A549 (cell line): ENCODE data around the gene CLCF1. TPM values are rescaled to one million over a fixed set of nuclear protein-coding genes. Genes with fewer than 3 reads are reported as not detected.

Experiments used
- ATAC-seq, 2 experiments: fragments of 200-7000 bp in 1 of 2; fragments of >200 bp in 1 of 2; cut with Nextera tagmentation in 1 of 2; cut with Tn5 transposase in 1 of 2; 3 replicates each; pipeline versions ENCODE4 v1.8.0 to v1.9.1; 2018 to 2020; ENCODE audit warnings: mild to moderate bottlenecking in 1 of 2, moderate library complexity in 1 of 2
- CTCF ChIA-PET: fragments of 300-600 bp; sonication (Branson Sonifier 250); formaldehyde crosslinking; extraction: SDS; loops from one replicate; lab custom pipeline; 2021; ENCODE audit warnings: antibody characterized with exemption, inconsistent platforms; lab: Yijun Ruan, JAX
- POLR2A ChIA-PET: fragments of 350-600 bp; formaldehyde crosslinking; extraction: SDS; loops from one replicate; lab custom pipeline; 2021; ENCODE audit warnings: antibody characterized with exemption, inconsistent platforms; lab: Yijun Ruan, JAX
- DNase-seq, 2 experiments: peaks; one replicate each; pipeline versions ENCODE4 v3.0.0 to v3.0.0-alpha.2; 2011 to 2016; ENCODE audit warnings: low read depth in 1 of 2, low spot score in 1 of 2
- FAIRE-seq: peaks from 2 replicates; lab custom pipeline; 2011; peaks lifted over from hg19 to GRCh38; lab: Jason Lieb, UNC
- H3K27ac ChIP-seq, 2 experiments: fragments of >200 bp; sonication (Bioruptor Twin); formaldehyde crosslinking; 3 replicates each; pipeline ENCODE4 v1.5.1; 2016 to 2017
- H3K4me1 ChIP-seq: fragments of >200 bp; sonication (Bioruptor Twin); formaldehyde crosslinking; 3 replicates; pipeline ENCODE4 v1.6.1; 2016
- H3K4me2 ChIP-seq: fragments of >200 bp; sonication (Bioruptor Twin); formaldehyde crosslinking; 3 replicates; pipeline ENCODE4 v1.6.1; 2016
- H3K4me3 ChIP-seq: fragments of >200 bp; sonication (Bioruptor Twin); formaldehyde crosslinking; 3 replicates; pipeline ENCODE4 v1.5.1; 2016
- H3K9me3 ChIP-seq: fragments of >200 bp; sonication (Bioruptor Twin); formaldehyde crosslinking; 3 replicates; pipeline ENCODE4 v1.6.1; 2016
- CEBPB ChIP-seq, 2 experiments: fragments of >200 bp in 1 of 2; sonication (Bioruptor Twin) in 1 of 2; formaldehyde crosslinking in 1 of 2; IDR thresholded peaks; 2 replicates each; pipeline ENCODE4 v1.6.1; 2012 to 2016
- CHD2 ChIP-seq: fragments of 150-350 bp; IDR thresholded peaks from 2 replicates; pipeline ENCODE4 v1.6.1; 2014; ENCODE audit warnings: low read length; ENCODE audit not compliant: partially characterized antibody
- EP300 ChIP-seq, 2 experiments: fragments of >200 bp; sonication (Bioruptor Twin); formaldehyde crosslinking; IDR thresholded peaks; 2 replicates in 1 of 2; 3 replicates in 1 of 2; pipeline ENCODE4 v1.6.1; 2016 to 2017
- HOXA7 ChIP-seq: fragments of 250-450 bp; sonication (Bioruptor Pico); IDR thresholded peaks from 2 replicates; pipeline ENCODE4 v1.5.0; 2020; ENCODE audit warnings: mild to moderate bottlenecking, moderate library complexity
- HOXB13 ChIP-seq: fragments of 250-450 bp; sonication (Bioruptor Pico); IDR thresholded peaks from 2 replicates; pipeline ENCODE4 v1.5.0; 2020; ENCODE audit warnings: low read depth, mild to moderate bottlenecking, moderate library complexity
- HOXB5 ChIP-seq: fragments of 250-450 bp; sonication (Bioruptor Pico); IDR thresholded peaks from 2 replicates; pipeline ENCODE4 v1.5.0; 2020; ENCODE audit warnings: mild to moderate bottlenecking, moderate library complexity
- JUN ChIP-seq, 2 experiments: fragments of >200 bp; sonication (Bioruptor Twin); formaldehyde crosslinking; IDR thresholded peaks; 2 replicates in 1 of 2; 3 replicates in 1 of 2; pipeline ENCODE4 v1.6.1; 2016 to 2017
- KDM1A ChIP-seq: fragments of 200-600 bp; sonication (generic); IDR thresholded peaks from 2 replicates; pipeline ENCODE4 v1.6.1; 2016; ENCODE audit warnings: low read depth, mild to moderate bottlenecking
- NFE2L2 ChIP-seq: fragments of 150-350 bp; conservative IDR thresholded peaks from 2 replicates; pipeline ENCODE4 v1.6.1; 2014; ENCODE audit warnings: low read length
- NPAS2 ChIP-seq: fragments of 250-450 bp; sonication (Bioruptor Pico); IDR thresholded peaks from 2 replicates; pipeline ENCODE4 v1.8.0; 2022; ENCODE audit warnings: mild to moderate bottlenecking, moderate library complexity, borderline replicate concordance
- NR3C1 ChIP-seq: fragments of >200 bp; sonication (Bioruptor Twin); formaldehyde crosslinking; IDR thresholded peaks from 3 replicates; pipeline ENCODE4 v1.6.1; 2017
- POLR2A ChIP-seq: IDR thresholded peaks from 2 replicates; pipeline ENCODE4 v1.6.1; 2012; ENCODE audit warnings: mild to moderate bottlenecking, low read length
- POLR2AphosphoS2 ChIP-seq: conservative IDR thresholded peaks from 2 replicates; pipeline ENCODE4 v1.6.1; 2012; ENCODE audit warnings: low read length, improper control_type of control experiment, inconsistent platforms
- RAD21 ChIP-seq, 2 experiments: fragments of >200 bp in 1 of 2; sonication (Bioruptor Twin) in 1 of 2; formaldehyde crosslinking in 1 of 2; IDR thresholded peaks in 1 of 2; conservative IDR thresholded peaks in 1 of 2; 2 replicates in 1 of 2; 3 replicates in 1 of 2; pipeline ENCODE4 v1.6.1; 2012 to 2018; ENCODE audit warnings: inconsistent platforms in 1 of 2
- RARB ChIP-seq: fragments of 250-450 bp; sonication (Bioruptor Pico); IDR thresholded peaks from 2 replicates; pipeline ENCODE4 v1.8.0; 2021; ENCODE audit warnings: mild to moderate bottlenecking, moderate library complexity
- RCOR1 ChIP-seq: fragments of 150-350 bp; IDR thresholded peaks from 2 replicates; pipeline ENCODE4 v1.6.1; 2014; ENCODE audit warnings: antibody characterized with exemption, low read length, low read depth
- SMC3 ChIP-seq: fragments of >200 bp; sonication (Bioruptor Twin); formaldehyde crosslinking; IDR thresholded peaks from 3 replicates; pipeline ENCODE4 v1.6.1; 2018; ENCODE audit warnings: inconsistent platforms
- SREBF2 ChIP-seq: fragments of 450-650 bp; IDR thresholded peaks from 2 replicates; pipeline ENCODE4 v1.6.1; 2014; ENCODE audit warnings: mild to moderate bottlenecking, moderate library complexity
- ZNF302 ChIP-seq: fragments of 250-450 bp; sonication (Bioruptor Pico); IDR thresholded peaks from 2 replicates; pipeline ENCODE4 v1.9.0; 2021; ENCODE audit warnings: inconsistent platforms, mild to moderate bottlenecking, moderate library complexity
- WGBS: methylation state at CpG from one replicate; pipeline ENCODE4 v1.1.6; 2017; ENCODE audit errors: missing lambda C conversion rate; 5-methylcytosine and 5-hydroxymethylcytosine counted together
- polyA plus RNA-seq, 4 experiments: library from polyadenylated mRNA; depleted of rRNA in 3 of 4; stranded (reverse); fragments of >200 nt; fragmentation: RNase III in 1 of 4; extraction: RNeasy Plus Mini Kit Qiagen cat#74134 plus additional on column Dnase treatment in 1 of 4; gene quantifications; 2 replicates in 3 of 4; 3 replicates in 1 of 4; pipeline ENCODE4 v1.2.3, GENCODE V29; 2011 to 2017
- TF ChIP-seq, protein P1 (sequence below): fragments of 250-450 bp; sonication (Bioruptor Pico); IDR thresholded peaks from 2 replicates; pipeline ENCODE4 v1.5.0; 2021; ENCODE audit warnings: mild to moderate bottlenecking, moderate library complexity, borderline replicate concordance
- TF ChIP-seq, protein P2 (sequence below): fragments of >200 bp; sonication (Bioruptor Twin); formaldehyde crosslinking; IDR thresholded peaks from 3 replicates; pipeline ENCODE4 v1.6.1; 2016
- TF ChIP-seq, protein P3 (sequence below): fragments of >200 bp; sonication (Bioruptor Twin); formaldehyde crosslinking; IDR thresholded peaks from 3 replicates; pipeline ENCODE4 v1.5.1; 2016
- TF ChIP-seq, protein P4 (sequence below): fragments of 450-650 bp; IDR thresholded peaks from 2 replicates; pipeline ENCODE4 v1.6.1; 2014; ENCODE audit warnings: antibody characterized with exemption

Gene CLCF1
- polyA plus RNA-seq, 2 of the 4 experiments (the other 2 are of a cell fraction), result 23.9 to 31.0 TPM

DNA sequence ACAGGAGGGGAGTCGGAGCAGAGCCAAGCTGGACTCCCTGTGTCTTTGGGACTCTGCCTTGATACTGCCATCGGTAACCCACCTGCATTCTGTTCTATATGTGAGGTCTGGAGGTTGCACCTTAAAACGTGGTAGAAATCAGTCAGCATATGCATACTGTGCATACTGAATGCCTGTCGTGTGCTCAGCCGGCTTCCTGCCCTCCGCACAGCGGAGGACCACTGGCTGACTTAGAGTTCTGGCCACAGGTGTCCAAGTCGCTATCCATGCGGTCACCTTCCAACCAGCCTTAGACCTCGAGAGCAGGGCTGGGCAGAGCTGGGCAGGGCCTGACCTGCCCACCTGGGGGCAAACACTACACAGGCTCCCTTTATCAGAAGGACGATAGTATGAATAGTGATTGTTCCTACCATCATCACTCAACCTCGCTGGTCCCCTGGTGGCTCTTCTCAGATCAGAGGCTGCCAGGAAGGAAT lies 34.3 kb upstream of the CLCF1 start:
- TF ChIP-seq HOXB5 (no peak), RCOR1 (no peak), KDM1A (no peak), HOXB13 (CRISPR knock-in tag) (no peak), NR3C1 (no peak)
- DNase-seq, result no peak
- Histone ChIP-seq H3K9me3 (no peaks in the 10 kb centered on the region), H3K4me2 (no peak overlapping the region), H3K27ac (no peak overlapping the region), H3K4me3 (no peak overlapping the region), H3K4me1 (no peaks in the 10 kb centered on the region)
- ChIA-PET POLR2A (no interaction called here), CTCF (interaction anchor here (0.9 to 1.6 kb wide), 3 partner anchors 25 to 62 kb away, joined by 4 to 5 read pairs (median 4); partner anchors contain the start of gene TMEM134)
- 81% methylated on average over 12 of the region's 12 CpGs for WGBS
- FAIRE-seq, result no peak
- no peak for ATAC-seq

DNA sequence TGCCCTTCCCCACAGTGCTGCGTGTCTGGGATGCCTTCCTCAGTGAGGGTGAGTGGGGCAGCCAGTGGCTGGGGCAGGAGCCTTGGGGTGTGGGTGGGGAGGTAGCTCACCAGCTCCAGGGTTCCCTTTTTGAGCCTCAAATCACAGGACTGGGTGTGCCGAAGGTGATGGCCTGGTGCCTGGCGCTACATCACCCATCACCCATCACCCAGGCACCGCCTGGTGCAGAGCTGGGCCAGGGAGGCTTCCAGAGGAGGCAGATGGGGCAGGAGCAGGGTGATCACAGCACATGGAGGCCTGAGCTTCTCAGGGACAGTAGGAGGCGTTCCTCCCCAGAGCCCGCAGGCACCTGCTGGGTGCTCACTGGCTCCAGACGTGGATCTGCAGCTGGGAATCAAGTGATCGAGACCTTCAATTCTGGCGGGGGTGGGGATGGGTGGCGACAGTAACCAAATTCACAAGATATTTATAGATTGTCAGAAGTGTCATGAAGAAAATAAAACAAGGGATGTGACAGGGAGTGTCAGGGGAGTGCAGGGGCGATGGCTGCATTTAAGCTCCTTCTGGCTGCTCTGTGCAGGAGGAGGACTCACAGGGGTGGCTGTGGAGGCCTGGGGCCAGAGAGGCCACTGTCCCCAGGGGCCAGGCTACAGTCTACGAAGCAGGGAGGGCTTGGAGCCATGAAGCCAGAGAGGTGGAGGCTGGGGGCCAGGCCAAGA lies 33.7 kb upstream of the CLCF1 start:
- 61% methylated on average over 8 of the region's 12 CpGs for WGBS
- FAIRE-seq (no peak), ATAC-seq (peak; percentile 21 to 57; a peak in 3 of 6 replicates), DNase-seq (no peak)
- no peak overlapping the region for H3K4me2 ChIP-seq
- no peaks in the 10 kb centered on the region for H3K9me3 ChIP-seq
- POLR2A ChIA-PET, result no interaction called here
- TF ChIP-seq RARB, result no peak
- no peak for TF ChIP-seq CEBPB (IDR thresholded peaks at IDR 0.05)
- no peak for TF ChIP-seq POLR2A
- no peak for TF ChIP-seq HOXA7 (CRISPR knock-in tag)
- no peak for TF ChIP-seq CHD2
- TF ChIP-seq, protein P1, sequence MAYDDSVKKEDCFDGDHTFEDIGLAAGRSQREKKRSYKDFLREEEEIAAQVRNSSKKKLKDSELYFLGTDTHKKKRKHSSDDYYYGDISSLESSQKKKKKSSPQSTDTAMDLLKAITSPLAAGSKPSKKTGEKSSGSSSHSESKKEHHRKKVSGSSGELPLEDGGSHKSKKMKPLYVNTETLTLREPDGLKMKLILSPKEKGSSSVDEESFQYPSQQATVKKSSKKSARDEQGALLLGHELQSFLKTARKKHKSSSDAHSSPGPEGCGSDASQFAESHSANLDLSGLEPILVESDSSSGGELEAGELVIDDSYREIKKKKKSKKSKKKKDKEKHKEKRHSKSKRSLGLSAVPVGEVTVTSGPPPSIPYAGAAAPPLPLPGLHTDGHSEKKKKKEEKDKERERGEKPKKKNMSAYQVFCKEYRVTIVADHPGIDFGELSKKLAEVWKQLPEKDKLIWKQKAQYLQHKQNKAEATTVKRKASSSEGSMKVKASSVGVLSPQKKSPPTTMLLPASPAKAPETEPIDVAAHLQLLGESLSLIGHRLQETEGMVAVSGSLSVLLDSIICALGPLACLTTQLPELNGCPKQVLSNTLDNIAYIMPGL, result no peak
- no peak for TF ChIP-seq POLR2AphosphoS2
- no peak for TF ChIP-seq JUN (IDR thresholded peaks at IDR 0.05)
- TF ChIP-seq, protein P2, sequence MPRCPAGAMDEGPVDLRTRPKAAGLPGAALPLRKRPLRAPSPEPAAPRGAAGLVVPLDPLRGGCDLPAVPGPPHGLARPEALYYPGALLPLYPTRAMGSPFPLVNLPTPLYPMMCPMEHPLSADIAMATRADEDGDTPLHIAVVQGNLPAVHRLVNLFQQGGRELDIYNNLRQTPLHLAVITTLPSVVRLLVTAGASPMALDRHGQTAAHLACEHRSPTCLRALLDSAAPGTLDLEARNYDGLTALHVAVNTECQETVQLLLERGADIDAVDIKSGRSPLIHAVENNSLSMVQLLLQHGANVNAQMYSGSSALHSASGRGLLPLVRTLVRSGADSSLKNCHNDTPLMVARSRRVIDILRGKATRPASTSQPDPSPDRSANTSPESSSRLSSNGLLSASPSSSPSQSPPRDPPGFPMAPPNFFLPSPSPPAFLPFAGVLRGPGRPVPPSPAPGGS, result no peak
- no peak for TF ChIP-seq RCOR1
- TF ChIP-seq NFE2L2, result no peak
- no peak for TF ChIP-seq SREBF2
- no peak for TF ChIP-seq SMC3
- no peak for TF ChIP-seq ZNF302
- H3K27ac ChIP-seq, result no peak overlapping the region
- H3K4me1 ChIP-seq, result peaks cover 4% of the 10 kb centered on the region; the same call in 2 of the 3 replicates
- CTCF ChIA-PET, result interaction anchor here (0.9 to 1.6 kb wide), 3 partner anchors 24 to 62 kb away, joined by 4 to 5 read pairs (median 4); partner anchors contain the start of gene TMEM134
- no peak overlapping the region for H3K4me3 ChIP-seq

DNA sequence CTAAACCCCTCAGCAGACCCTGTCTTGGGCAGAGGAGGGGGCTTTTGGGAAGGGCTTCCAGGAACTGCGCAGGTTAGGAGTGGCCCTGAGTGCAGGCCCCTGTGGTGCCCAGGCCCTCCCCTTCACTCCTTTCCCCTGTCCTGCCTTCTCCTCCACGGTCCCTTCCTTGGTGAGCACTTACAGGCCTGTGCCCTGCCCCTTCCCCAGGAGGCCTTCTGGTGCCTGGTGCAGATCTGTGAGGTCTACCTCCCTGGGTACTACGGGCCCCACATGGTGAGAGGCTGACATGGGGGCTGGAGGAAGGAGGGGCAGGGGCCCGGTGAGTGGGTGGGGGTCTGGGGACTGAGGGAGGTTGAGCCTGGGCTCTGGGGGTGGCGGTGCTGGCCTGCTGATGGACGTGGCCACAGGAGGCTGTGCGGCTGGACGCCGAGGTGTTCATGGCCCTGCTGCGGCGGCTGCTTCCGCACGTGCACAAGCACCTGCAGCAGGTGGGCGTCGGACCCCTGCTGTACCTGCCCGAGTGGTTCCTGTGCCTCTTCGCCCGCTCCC lies 33.1 kb upstream of the CLCF1 start:
- 85% methylated on average over 11 of the region's 18 CpGs for WGBS
- Histone ChIP-seq H3K4me3 (no peak overlapping the region), H3K4me2 (no peak overlapping the region), H3K27ac (0 out of 6 replicates have a peak overlapping the region, but pooled peaks of 1 of the 2 experiments have one; percentile 17), H3K9me3 (no peaks in the 10 kb centered on the region), H3K4me1 (peaks cover 6% of the 10 kb centered on the region; the same call in 2 of the 3 replicates)
- DNase-seq, result no peak
- FAIRE-seq, result no peak
- ATAC-seq, result no peak
- ChIA-PET CTCF (interaction anchor here (0.9 to 1.2 kb wide), 2 partner anchors 56 to 63 kb away, joined by 4 read pairs; partner anchors contain the start of gene TMEM134), POLR2A (no interaction called here)
- TF ChIP-seq, protein P3, sequence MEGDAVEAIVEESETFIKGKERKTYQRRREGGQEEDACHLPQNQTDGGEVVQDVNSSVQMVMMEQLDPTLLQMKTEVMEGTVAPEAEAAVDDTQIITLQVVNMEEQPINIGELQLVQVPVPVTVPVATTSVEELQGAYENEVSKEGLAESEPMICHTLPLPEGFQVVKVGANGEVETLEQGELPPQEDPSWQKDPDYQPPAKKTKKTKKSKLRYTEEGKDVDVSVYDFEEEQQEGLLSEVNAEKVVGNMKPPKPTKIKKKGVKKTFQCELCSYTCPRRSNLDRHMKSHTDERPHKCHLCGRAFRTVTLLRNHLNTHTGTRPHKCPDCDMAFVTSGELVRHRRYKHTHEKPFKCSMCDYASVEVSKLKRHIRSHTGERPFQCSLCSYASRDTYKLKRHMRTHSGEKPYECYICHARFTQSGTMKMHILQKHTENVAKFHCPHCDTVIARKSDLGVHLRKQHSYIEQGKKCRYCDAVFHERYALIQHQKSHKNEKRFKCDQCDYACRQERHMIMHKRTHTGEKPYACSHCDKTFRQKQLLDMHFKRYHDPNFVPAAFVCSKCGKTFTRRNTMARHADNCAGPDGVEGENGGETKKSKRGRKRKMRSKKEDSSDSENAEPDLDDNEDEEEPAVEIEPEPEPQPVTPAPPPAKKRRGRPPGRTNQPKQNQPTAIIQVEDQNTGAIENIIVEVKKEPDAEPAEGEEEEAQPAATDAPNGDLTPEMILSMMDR, result no peak
- no peak for TF ChIP-seq EP300 (IDR thresholded peaks at IDR 0.05)
- TF ChIP-seq, protein P4, sequence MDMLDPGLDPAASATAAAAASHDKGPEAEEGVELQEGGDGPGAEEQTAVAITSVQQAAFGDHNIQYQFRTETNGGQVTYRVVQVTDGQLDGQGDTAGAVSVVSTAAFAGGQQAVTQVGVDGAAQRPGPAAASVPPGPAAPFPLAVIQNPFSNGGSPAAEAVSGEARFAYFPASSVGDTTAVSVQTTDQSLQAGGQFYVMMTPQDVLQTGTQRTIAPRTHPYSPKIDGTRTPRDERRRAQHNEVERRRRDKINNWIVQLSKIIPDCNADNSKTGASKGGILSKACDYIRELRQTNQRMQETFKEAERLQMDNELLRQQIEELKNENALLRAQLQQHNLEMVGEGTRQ, result no peak
- TF ChIP-seq RAD21 (conservative IDR thresholded peaks at IDR 0.05 in 1 of 2, IDR thresholded peaks at IDR 0.05 in 1 of 2), result no peak
- TF ChIP-seq POLR2AphosphoS2, result no peak
- TF ChIP-seq SMC3, result no peak
- no peak for TF ChIP-seq NPAS2 (CRISPR knock-in tag)
- TF ChIP-seq RARB, result no peak
- no peak for TF ChIP-seq KDM1A
